ENCODE data around the gene LCN9. TPM values are rescaled to one million over a fixed set of nuclear protein-coding genes. Genes with fewer than 3 reads are reported as not detected.

The LCN9 gene
- total RNA-seq, 3 donors from 2014 or later: not detected

DNA sequence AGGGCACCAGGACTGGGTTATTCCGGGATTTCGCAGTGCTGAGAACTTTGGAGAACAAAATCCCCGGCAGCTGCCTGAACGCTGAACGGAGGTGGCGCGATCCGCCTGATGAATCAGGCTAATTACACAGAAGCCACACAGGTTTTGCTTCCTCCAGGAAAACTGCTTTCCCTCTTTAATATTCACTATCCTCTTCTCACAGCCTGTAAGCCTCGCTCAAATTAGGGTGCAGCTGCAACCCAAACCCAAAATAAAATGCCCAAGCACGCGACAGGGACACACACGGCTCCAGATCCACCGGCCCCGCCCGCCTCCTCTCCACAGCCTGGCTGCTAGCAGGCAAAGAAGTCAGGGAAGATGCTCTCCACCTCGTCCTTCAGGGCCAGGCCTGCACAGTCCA lies 30.2 kb downstream of the LCN9 start:
- ATAC-seq (no peak), DNase-seq (no peak)
- H3K4me3 ChIP-seq: no peak overlapping the region
- intact Hi-C loops (cut with DNase I, micrococcal nuclease): no loop called here
- H3K36me3 ChIP-seq (ENCODE audit: low read depth): no peaks in the 10 kb centered on the region
- H3K4me1 ChIP-seq (ENCODE audit: low read depth): no peaks in the 10 kb centered on the region
- TF ChIP-seq, protein P1, sequence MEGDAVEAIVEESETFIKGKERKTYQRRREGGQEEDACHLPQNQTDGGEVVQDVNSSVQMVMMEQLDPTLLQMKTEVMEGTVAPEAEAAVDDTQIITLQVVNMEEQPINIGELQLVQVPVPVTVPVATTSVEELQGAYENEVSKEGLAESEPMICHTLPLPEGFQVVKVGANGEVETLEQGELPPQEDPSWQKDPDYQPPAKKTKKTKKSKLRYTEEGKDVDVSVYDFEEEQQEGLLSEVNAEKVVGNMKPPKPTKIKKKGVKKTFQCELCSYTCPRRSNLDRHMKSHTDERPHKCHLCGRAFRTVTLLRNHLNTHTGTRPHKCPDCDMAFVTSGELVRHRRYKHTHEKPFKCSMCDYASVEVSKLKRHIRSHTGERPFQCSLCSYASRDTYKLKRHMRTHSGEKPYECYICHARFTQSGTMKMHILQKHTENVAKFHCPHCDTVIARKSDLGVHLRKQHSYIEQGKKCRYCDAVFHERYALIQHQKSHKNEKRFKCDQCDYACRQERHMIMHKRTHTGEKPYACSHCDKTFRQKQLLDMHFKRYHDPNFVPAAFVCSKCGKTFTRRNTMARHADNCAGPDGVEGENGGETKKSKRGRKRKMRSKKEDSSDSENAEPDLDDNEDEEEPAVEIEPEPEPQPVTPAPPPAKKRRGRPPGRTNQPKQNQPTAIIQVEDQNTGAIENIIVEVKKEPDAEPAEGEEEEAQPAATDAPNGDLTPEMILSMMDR (IDR thresholded peaks at IDR 0.05): no peak
- no peaks in the 10 kb centered on the region for H3K9me3 ChIP-seq

DNA sequence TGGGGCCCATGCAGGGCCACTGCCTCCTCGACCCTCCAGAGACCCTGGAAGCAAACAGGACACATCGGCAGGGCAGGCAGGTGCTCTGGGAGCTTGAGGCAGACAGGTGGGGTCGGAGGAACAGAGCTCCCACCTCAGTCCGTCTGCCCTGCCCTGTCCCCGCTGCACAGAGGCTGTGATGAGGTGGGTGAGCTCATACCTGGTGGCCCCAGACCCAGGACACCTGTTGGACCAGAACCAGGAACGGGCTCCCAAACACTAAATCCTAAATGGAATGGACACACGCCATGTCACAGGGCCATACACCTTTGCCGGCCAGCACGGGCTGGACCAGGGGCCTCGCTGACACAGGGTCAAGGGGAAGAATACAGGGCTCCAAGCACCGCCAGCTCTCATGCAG lies 30.7 kb downstream of the LCN9 start:
- intact Hi-C loops (cut with DNase I, micrococcal nuclease): no loop called here
- TF ChIP-seq, protein P1 (IDR thresholded peaks at IDR 0.05): no peak
- Histone ChIP-seq H3K4me1 (ENCODE audit: low read depth) (no peaks in the 10 kb centered on the region), H3K4me3 (no peak overlapping the region), H3K36me3 (ENCODE audit: low read depth) (no peaks in the 10 kb centered on the region), H3K9me3 (no peaks in the 10 kb centered on the region)
- DNase-seq (no peak), ATAC-seq (no peak)

DNA sequence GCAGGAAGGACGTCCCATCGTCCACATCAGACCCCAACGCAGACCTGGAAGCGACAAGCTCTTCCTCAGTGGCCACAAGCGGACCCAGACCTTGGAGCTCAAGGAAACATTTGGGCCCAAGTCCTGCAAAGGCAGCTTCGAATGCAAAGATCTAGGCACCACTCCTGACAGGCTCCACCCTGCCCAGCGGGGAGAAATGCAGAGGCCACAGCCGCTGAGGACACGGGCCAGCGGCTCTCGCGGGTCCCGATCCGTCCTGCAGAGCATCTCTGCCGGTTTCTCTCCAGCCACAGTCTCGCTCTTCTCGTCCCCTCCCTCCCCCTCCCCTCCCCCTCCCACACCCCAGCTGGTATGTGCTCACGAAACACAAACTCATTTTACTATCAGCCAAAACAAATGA lies 31.3 kb downstream of the LCN9 start:
- no peak for DNase-seq

DNA sequence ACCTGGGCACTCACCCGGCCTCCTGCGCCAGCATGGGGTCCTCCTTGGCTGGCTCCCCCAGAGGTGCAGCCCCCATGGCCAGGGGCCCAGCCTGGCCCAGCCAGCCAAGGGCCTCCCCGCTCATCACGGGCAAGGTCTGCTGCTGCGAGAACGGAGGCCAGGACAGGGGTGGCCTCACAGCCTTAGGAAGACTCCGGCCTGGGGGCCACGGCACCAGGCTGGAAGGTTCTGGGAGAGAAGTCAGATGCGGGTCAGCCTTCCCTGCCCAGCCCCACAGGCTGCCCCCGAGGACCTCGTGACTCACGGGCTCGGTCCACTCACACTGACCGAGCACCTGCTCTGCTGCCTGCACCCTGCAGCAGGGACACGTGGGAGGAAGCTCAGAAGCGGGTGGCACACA lies 31.9 kb downstream of the LCN9 start:
- intact Hi-C loops (cut with DNase I, micrococcal nuclease): no loop called here
- Histone ChIP-seq H3K9me3 (no peaks in the 10 kb centered on the region), H3K36me3 (ENCODE audit: low read depth) (no peaks in the 10 kb centered on the region), H3K4me3 (no peak overlapping the region), H3K4me1 (ENCODE audit: low read depth) (no peaks in the 10 kb centered on the region)
- DNase-seq (no peak), ATAC-seq (no peak)
- TF ChIP-seq, protein P1 (IDR thresholded peaks at IDR 0.05): no peak

More for the DNA sequence above, 31.3 kb downstream of the LCN9 start:
- TF ChIP-seq, protein P1 (IDR thresholded peaks at IDR 0.05): no peak
- Histone ChIP-seq H3K4me1 (ENCODE audit: low read depth) (no peaks in the 10 kb centered on the region), H3K4me3 (no peak overlapping the region), H3K36me3 (ENCODE audit: low read depth) (no peaks in the 10 kb centered on the region), H3K9me3 (no peaks in the 10 kb centered on the region)
- no peak for ATAC-seq
- intact Hi-C loops (cut with DNase I, micrococcal nuclease): no loop called here

DNA sequence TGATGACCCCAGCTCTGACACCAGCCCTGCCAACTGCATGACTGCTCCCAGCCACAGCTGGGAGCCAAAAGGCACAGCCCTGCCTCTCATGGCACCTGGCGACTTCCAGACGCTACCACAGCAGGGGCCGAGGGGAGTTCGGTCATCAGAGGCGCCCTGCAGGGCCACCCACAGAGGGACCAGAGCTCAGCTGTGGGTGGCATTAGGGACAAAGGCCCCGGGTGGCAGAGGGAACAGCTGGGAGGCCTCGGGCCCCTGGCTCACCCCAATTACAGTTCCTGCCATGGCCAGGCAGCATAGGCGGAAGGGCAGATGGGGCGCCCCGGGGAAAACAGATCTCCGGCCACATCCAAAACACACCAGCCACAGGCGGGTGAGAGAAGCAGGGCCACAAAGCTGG lies 32.5 kb downstream of the LCN9 start:
- TF ChIP-seq, protein P1 (IDR thresholded peaks at IDR 0.05): no peak

DNA sequence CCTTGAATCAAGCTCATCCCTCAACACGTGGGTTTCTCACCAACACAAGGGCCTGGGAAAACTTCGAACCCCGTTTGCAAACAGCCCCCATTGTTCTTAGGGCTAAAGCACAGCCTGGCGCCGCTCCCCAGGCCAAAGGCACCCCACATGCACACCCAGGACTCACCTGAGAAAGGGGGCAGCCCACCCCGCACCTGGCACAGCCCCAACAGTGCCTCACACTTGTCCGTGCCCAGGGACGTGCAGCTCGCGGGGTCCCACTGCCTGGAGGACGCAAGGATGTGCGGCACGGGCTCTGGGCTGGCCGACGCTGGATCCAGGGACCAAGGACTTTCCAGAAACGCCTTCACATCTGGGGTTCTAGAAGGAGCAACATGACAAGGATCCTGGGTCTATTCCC lies 33.3 kb downstream of the LCN9 start:
- no peak overlapping the region for H3K4me3 ChIP-seq
- intact Hi-C loops (cut with DNase I, micrococcal nuclease): no loop called here
- no peak for ATAC-seq

More for the DNA sequence above, 32.5 kb downstream of the LCN9 start:
- intact Hi-C loops (cut with DNase I, micrococcal nuclease): no loop called here
- no peak overlapping the region for H3K4me3 ChIP-seq
- ATAC-seq (no peak), DNase-seq (no peak)
- H3K36me3 ChIP-seq (ENCODE audit: low read depth): no peaks in the 10 kb centered on the region
- no peaks in the 10 kb centered on the region for H3K4me1 ChIP-seq (ENCODE audit: low read depth)
- H3K9me3 ChIP-seq: no peaks in the 10 kb centered on the region

More for the DNA sequence above, 33.3 kb downstream of the LCN9 start:
- no peaks in the 10 kb centered on the region for H3K36me3 ChIP-seq (ENCODE audit: low read depth)
- DNase-seq: no peak
- H3K4me1 ChIP-seq (ENCODE audit: low read depth): no peaks in the 10 kb centered on the region
- TF ChIP-seq, protein P1 (IDR thresholded peaks at IDR 0.05): no peak
- no peaks in the 10 kb centered on the region for H3K9me3 ChIP-seq
